CD4-positive, alpha-beta T cell treated with Interleukin-12 subunit alpha and Interleukin-12 subunit beta, for 1 hour (primary cell): ENCODE data around the gene THADA.
"Not testable (repeated sequence)": the region's sequence is repeated elsewhere in the genome, so short reads cannot be mapped to it uniquely, and the experiment has no call there.

Experiments used
- DNase-seq: peaks from one replicate; pipeline ENCODE4 v3.0.0-alpha.2; 2020

The THADA gene

DNA sequence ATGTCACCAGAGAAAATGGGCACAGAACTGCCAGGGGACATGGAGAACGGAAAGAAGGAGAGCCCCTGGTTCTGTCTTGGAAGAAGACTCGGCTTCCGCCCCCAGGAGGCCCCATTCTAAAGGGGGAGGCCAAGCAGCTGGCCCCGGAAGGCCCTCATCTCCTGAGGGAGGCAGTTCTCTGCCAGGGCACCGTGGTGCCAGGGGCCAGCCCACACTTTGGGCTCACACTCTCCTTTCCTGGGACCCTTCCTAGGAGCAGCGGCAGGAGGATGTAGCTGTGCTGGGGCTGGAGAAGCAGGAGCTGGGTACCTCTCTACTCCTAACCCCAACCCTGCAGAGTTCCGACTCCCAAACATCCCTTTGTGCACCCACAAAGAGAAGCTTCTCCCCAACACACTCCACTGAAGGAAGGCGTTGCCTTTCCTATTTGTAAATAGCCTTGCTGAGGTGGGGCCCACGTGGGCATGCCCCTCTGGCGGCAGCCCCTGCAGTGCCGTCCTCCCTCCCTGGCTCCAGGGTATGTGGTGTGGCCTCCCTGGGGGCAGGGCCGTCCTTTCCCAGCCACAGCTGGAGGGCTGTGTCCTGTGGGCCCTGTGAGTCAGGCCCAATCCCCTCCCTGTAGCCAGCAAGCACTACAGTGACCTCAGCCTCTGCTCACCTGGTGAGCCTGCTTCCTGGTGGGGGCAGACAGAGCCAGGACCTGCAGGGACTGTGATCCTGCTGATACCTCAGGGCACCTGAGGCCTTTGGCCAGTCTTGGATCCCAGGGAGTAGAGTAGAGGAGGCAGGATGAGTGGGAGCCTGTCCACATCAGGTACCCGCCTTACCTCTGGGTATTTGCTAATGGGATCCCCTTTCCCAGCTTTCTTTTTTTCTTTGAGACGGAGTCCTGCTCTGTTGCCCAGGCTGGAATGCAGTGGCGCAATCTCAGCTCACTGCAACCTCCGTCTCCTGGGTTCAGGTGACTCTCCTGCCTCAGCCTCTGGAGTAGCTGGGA is 396.0 kb downstream of the THADA start:
- DNase-seq: no peak

DNA sequence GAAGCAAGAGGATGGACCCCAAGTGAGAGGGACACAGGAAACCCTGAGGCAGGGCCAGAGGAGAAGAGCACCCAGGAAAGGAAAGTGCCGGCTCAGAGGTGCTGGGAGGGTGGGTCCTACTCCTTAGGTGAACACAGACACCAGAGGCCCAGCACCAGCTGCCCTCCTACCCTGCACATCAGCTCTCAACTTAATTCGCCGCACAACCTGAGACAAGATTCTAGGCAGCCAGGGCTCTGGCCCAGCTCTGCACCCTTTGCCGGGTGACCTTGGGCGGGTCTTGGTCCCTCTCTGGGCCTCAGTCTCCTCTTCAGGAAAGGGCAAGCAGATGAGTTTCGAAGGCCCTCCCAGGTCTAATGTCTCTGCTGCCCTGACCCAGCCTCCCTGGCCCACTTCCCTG is 397.6 kb downstream of the THADA start:
- no peak for DNase-seq

DNA sequence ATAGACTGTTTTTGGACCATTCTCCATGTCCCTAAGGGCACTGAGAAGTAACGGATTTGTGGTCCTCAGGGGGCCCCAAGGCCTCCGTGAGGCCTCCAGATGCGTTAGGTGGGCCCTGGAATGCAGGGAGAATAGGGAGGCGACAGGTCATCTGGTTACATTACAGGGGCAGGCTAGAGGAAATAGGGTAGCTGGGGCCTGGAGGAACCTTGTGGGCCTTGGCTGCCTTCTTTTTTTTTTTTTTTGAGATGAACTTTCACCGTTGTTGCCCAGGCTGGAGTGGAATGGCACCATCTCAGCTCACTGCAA is 398.3 kb downstream of the THADA start:
- no peak for DNase-seq

GRCh38 chr2:43196768-43197587 is 398.9 kb downstream of the THADA start:
- no peak for DNase-seq

- DNase-seq: no peak
These were observed 401.5 kb downstream of the THADA start for GRCh38 chr2:43194121-43194869.

DNA sequence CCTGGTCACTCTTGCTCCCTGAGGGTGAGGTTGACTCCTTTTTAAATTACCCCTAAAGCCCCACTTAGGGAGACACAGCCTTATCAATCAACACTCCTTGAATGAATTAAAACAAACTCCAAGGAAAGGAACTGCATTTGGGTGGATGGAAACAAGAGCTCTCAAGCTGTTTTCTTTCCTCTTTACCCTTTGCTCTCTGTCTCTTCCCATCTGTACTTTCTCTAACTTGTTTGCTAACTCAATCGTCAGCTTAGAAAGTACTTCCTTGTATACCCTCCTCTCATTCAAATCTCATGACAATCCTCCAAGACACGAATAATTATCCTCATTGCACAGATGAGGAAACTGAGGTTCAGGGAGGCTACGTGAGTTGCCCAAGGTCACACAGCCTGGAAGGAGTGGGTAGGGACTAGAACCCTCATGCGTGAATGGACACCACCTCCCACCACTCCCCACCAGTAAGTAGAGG is 402.2 kb downstream of the THADA start:
- no peak for DNase-seq

- no peak for DNase-seq
These were observed 402.8 kb downstream of the THADA start for GRCh38 chr2:43192744-43193651.

GRCh38 chr2:43191947-43192516 is 403.8 kb downstream of the THADA start:
- peak; percentile 47 for DNase-seq

GRCh38 chr2:43190311-43191052 is 405.4 kb downstream of the THADA start:
- no peak for DNase-seq

DNA sequence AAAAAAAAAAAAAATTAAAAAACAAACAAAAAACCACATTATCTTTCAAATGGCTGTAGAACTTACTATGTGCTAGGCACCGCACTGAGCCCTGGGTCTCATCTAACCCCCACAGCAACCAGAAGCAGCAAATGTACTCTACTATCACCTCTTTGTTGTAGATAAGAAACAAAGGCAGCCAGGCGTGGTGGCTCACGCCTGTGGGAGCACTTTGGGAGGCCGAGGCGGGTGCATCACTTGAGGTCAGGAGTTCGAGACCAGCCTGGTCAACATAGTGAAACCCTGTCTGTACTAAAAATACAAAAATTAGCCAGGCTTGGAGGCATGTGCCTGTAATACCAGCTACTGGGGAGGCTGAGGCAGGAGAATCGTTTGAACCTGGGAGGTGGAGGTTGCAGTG is 406.0 kb downstream of the THADA start:
- DNase-seq: not testable (repeated sequence)

DNA sequence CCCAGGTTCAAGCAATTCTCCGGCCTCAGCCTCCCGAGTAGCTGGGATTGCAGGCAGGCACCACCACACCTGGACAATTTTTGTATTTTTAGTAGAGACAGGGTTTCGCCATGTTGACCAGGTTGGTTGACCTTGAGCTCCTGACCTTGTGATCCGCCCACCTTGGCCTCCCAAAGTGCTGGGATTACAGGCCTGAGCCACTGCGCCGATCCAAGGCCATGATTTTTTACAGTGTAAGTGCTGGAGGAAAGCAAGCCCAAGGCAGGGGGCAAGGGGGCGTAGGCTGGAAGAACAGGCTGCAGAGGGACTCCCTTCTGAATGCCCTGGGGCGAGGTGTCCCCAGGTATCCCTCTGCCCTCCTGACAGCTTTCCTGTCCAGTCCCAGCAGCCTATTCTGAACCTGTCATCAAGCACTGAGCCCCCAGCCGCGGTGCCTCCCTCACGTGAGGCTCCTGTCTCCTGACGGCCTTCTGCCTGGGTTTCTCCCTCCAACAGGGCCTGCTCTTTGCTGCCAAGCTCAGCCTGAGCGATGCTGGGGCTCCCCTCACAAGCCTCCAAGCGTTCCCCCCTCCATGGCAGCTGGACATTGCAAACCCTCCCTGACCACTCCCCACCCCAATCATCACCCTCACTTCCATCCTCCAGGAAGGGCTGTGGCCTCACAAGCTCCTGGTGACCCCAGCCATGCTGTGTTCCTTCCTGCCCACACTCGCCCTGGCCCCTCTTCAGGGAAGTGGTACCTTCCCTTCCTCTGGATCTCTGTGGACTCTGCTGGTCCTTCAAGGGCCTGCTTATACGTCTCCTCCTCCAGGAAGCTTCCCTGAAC is 407.1 kb downstream of the THADA start:
- no peak for DNase-seq

DNA sequence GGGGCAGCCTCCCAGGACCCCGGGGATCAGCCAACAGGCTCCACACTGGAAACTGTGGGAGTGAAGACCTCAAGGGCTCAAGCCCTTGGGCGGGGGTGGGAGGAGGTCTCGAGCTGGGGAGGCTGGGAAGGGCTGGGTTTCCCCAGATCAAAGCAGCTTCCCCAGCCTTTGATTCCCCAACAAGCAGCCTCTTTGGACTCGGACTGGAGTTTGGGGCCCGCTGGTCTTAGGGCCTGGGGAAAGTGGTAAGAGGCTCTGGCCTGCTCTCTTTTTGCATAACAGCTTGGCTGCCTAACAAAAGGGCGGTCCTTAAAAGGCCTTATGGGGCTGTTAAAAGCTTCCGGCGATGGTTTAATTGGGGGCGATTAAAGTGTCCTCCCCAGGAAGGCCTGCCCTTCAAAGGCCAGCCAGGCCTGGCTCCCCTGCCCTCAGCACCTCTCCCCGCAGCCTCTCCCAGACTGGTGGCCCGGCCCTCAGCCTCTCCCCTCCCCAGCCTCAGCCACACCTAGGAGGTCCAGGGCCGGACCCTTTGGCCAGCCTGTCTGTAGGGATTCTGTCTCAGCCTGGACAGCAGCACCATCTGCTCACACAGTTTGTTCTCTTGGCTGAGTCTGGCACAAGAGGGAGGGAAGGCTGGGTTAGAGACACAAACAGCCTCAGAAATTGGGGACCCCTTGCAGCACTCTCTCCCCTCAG is 409.0 kb downstream of the THADA start:
- no peak for DNase-seq

- no peak for DNase-seq
These were observed 409.5 kb downstream of the THADA start for GRCh38 chr2:43186321-43186678.

GRCh38 chr2:43185146-43185545 is 410.7 kb downstream of the THADA start:
- DNase-seq: no peak

DNA sequence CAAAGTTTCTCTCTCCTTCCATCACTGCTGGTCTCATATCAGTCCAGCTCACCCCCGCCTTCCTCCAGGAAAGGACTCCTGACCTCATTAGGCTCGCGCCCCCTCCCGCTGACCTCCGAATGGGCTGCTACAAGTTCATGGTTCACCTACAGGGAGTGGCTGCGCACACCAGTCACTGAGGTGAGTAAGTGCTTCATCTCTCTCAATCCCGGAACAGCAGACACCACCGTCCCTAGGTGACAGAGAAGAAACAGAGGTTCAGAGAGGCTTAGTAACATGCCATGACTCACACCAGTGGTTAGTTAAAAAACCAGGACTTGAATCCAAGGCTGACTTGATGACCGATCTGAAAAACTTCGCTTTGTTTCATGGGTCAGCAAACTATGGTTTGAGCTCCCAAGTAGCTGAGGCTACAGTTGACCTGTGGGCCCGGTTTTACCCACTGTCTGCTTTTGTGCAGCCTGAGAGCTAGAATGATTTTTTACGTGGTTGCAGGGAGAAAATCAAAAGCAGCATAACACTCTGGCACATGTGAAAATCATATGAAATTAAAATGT is 411.4 kb downstream of the THADA start:
- DNase-seq: peak; percentile 62

- DNase-seq: no peak
These were observed 412.1 kb downstream of the THADA start for GRCh38 chr2:43183743-43184142.

- DNase-seq: no peak
These were observed 414.9 kb downstream of the THADA start for GRCh38 chr2:43180897-43181296.
